Gastroesophageal sphincter (tissue), 4 donors: ENCODE results near the gene MYO5A. TPM values are rescaled to one million over a fixed set of nuclear protein-coding genes. Genes with fewer than 3 reads are reported as not detected.

Source experiments
- ATAC-seq: fragments of 150-250 bp; one replicate; pipeline ENCODE4 v1.9.1; 2016; ENCODE audit warnings: mild to moderate bottlenecking, moderate library complexity
- H3K27ac ChIP-seq, 4 donors: fragments of 200-600 bp; sonication (generic) in 3 of 4; 1 replicate in 3 of 4; 2 replicates in 1 of 4; pipeline ENCODE4 v1.5.1; 2016 to 2019
- H3K27me3 ChIP-seq: fragments of 200-600 bp; sonication (generic); one replicate; pipeline ENCODE4 v1.5.1; 2019
- H3K36me3 ChIP-seq, 2 donors: fragments of 200-600 bp; sonication (generic); one replicate each; pipeline ENCODE4 v1.5.1; 2019; ENCODE audit warnings: control low read depth in 1 of 2
- H3K4me1 ChIP-seq, 3 donors: fragments of 200-600 bp; sonication (generic); 1 replicate in 2 of 3; 2 replicates in 1 of 3; pipeline ENCODE4 v1.5.1; 2016 to 2019; ENCODE audit warnings: control low read depth in 2 of 3
- H3K4me3 ChIP-seq, 2 donors: fragments of 200-600 bp; sonication (generic); one replicate each; pipeline ENCODE4 v1.5.1; 2019; ENCODE audit warnings: mild to moderate bottlenecking in 1 of 2, moderate library complexity in 1 of 2
- H3K9me3 ChIP-seq, 3 donors: fragments of 200-600 bp; sonication (generic); one replicate each; pipeline ENCODE4 v1.5.1; 2017 to 2019; ENCODE audit warnings: control low read depth in 2 of 3
- EP300 ChIP-seq: sonication (generic); formaldehyde crosslinking; IDR thresholded peaks from one replicate; pipeline ENCODE4 v1.6.1; 2017; ENCODE audit warnings: antibody characterized with exemption, mild to moderate bottlenecking
- POLR2A ChIP-seq, 2 donors: fragments of 450-650 bp; IDR thresholded peaks; one replicate each; pipeline ENCODE4 v1.6.1; 2017; ENCODE audit warnings: antibody characterized with exemption in 2 of 2, mild to moderate bottlenecking in 2 of 2, moderate library complexity in 1 of 2
- POLR2AphosphoS5 ChIP-seq: sonication (generic); formaldehyde crosslinking; IDR thresholded peaks from one replicate; pipeline ENCODE4 v1.6.1; 2017; ENCODE audit warnings: antibody characterized with exemption
- WGBS, 2 donors: methylation state at CpG; one replicate each; pipeline ENCODE4 v1.1.5; 2018; ENCODE audit warnings: low coverage in 1 of 2; 5-methylcytosine and 5-hydroxymethylcytosine counted together
- total RNA-seq, 4 donors: library from RNA; depleted of rRNA; stranded (reverse); fragments of >200 nt; gene quantifications; one replicate each; pipeline ENCODE4 v1.1.0, GENCODE V29; 2016
- TF ChIP-seq, protein P1 (sequence below), 4 experiments: fragments of 200-600 bp in 2 of 4; fragments of 450-650 bp in 2 of 4; sonication (generic) in 1 of 4; IDR thresholded peaks; one replicate each; pipeline ENCODE4 v1.5.1; 2017 to 2019; ENCODE audit warnings: antibody characterized with exemption in 4 of 4, mild to moderate bottlenecking in 2 of 4, moderate library complexity in 2 of 4

MYO5A gene
- total RNA-seq, 4 donors from 2014 or later, result 24.3 to 41.9 (median 31.2) TPM

- H3K27ac ChIP-seq, result no peak overlapping the region
- peaks cover 6 to 91% (median 16%) of the 10 kb centered on the region in 3 donors for H3K4me1 ChIP-seq
- H3K4me3 ChIP-seq, result no peak overlapping the region
- no peaks in the 10 kb centered on the region for H3K36me3 ChIP-seq
- no peaks in the 10 kb centered on the region for H3K9me3 ChIP-seq
- no peak for ATAC-seq
- no peaks in the 10 kb centered on the region for H3K27me3 ChIP-seq
- TF ChIP-seq POLR2A (IDR thresholded peaks at IDR 0.05) (no peak), POLR2AphosphoS5 (no peak), EP300 (no peak)
- TF ChIP-seq, protein P1, sequence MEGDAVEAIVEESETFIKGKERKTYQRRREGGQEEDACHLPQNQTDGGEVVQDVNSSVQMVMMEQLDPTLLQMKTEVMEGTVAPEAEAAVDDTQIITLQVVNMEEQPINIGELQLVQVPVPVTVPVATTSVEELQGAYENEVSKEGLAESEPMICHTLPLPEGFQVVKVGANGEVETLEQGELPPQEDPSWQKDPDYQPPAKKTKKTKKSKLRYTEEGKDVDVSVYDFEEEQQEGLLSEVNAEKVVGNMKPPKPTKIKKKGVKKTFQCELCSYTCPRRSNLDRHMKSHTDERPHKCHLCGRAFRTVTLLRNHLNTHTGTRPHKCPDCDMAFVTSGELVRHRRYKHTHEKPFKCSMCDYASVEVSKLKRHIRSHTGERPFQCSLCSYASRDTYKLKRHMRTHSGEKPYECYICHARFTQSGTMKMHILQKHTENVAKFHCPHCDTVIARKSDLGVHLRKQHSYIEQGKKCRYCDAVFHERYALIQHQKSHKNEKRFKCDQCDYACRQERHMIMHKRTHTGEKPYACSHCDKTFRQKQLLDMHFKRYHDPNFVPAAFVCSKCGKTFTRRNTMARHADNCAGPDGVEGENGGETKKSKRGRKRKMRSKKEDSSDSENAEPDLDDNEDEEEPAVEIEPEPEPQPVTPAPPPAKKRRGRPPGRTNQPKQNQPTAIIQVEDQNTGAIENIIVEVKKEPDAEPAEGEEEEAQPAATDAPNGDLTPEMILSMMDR (IDR thresholded peaks at IDR 0.05), result no peak
- WGBS, 2 donors, result 51 to 56% methylated on average over 3 to 4 of the region's 4 CpGs
Measured at GRCh38 chr15:52563501-52564060, 34.9 kb upstream of the MYO5A start.

DNA sequence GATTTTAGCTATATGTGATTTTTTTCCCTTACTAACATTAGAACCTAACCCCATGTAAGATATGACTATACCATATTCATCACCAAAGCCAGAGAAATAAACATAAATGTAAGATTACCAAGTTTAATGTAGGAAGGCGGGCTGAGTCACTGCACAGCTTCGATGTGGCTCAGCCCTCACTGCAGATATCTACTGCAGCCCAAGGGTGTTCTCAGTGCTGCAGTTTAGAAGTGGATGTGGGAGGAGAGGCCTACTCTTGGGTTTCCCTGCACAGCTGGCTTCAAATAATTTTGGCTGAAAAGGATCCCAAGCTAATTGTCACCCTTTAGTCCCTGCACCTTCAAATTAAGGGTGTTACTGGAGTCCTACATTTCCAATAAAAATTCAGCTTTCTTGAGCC lies 30.9 kb upstream of the MYO5A start:
- no peak overlapping the region for H3K27ac ChIP-seq
- peaks cover 0 to 8% of the 10 kb centered on the region in 2 donors for H3K36me3 ChIP-seq
- H3K27me3 ChIP-seq, result no peaks in the 10 kb centered on the region
- ATAC-seq, result no peak
- H3K4me3 ChIP-seq, result no peak overlapping the region
- TF ChIP-seq EP300 (no peak), POLR2AphosphoS5 (no peak), POLR2A (IDR thresholded peaks at IDR 0.05) (no peak)
- TF ChIP-seq, protein P1 (IDR thresholded peaks at IDR 0.05), result no peak
- WGBS, 2 donors, result 63 to 76% methylated on average over 2 of the region's 2 CpGs
- H3K9me3 ChIP-seq, result no peaks in the 10 kb centered on the region
- peaks cover 14 to 94% (median 18%) of the 10 kb centered on the region in 3 donors for H3K4me1 ChIP-seq

- TF ChIP-seq EP300 (no peak), POLR2A (IDR thresholded peaks at IDR 0.05) (no peak), POLR2AphosphoS5 (no peak)
- TF ChIP-seq, protein P1 (IDR thresholded peaks at IDR 0.05), result no peak
- WGBS, 2 donors, result 73 to 90% methylated on average over 5 to 6 of the region's 6 CpGs
- Histone ChIP-seq H3K27me3 (no peaks in the 10 kb centered on the region), H3K9me3 (no peaks in the 10 kb centered on the region), H3K4me3 (no peak overlapping the region), H3K27ac (no peak overlapping the region), H3K4me1 (peaks cover 14 to 90% (median 18%) of the 10 kb centered on the region in 3 donors), H3K36me3 (peaks cover 0 to 9% of the 10 kb centered on the region in 2 donors)
- no peak for ATAC-seq
Measured at GRCh38 chr15:52559022-52559421, 30.3 kb upstream of the MYO5A start.

GRCh38 chr15:52558196-52558595 lies 29.5 kb upstream of the MYO5A start:
- Histone ChIP-seq H3K9me3 (no peaks in the 10 kb centered on the region), H3K4me1 (peaks cover 12 to 90% (median 17%) of the 10 kb centered on the region in 3 donors), H3K27ac (no peak overlapping the region), H3K4me3 (no peak overlapping the region), H3K36me3 (peaks cover 0 to 15% of the 10 kb centered on the region in 2 donors), H3K27me3 (no peaks in the 10 kb centered on the region)
- 69 to 92% methylated on average over 4 to 5 of the region's 5 CpGs for WGBS, 2 donors
- TF ChIP-seq, protein P1 (IDR thresholded peaks at IDR 0.05), result no peak
- TF ChIP-seq EP300 (no peak), POLR2A (IDR thresholded peaks at IDR 0.05) (no peak), POLR2AphosphoS5 (no peak)
- ATAC-seq, result no peak

DNA sequence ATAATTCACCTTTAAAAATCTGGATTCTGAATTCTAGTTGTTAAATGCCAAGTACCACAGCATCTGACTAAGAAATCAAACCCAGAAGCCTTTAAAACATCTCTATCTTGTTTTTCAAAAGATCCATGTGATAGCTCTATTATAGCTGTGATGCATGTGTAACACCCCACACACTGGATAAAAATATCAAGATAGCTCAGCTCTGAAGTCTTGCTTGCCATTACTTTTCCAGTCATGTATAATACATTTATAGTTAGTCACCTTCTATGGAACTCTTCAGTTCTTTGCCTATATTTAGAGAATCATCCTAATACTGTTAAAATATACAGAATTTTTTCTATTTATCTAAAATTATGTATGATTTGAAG lies 28.6 kb upstream of the MYO5A start:
- H3K27me3 ChIP-seq, result no peaks in the 10 kb centered on the region
- no peak overlapping the region for H3K27ac ChIP-seq
- no peak for TF ChIP-seq POLR2AphosphoS5
- no peak for TF ChIP-seq POLR2A (IDR thresholded peaks at IDR 0.05)
- TF ChIP-seq, protein P1 (IDR thresholded peaks at IDR 0.05), result no peak
- no peak for TF ChIP-seq EP300
- H3K9me3 ChIP-seq, result no peaks in the 10 kb centered on the region
- peaks cover 0 to 23% of the 10 kb centered on the region in 2 donors for H3K36me3 ChIP-seq
- no peak for ATAC-seq
- no peak overlapping the region for H3K4me3 ChIP-seq
- peaks cover 12 to 88% (median 17%) of the 10 kb centered on the region in 3 donors for H3K4me1 ChIP-seq
